Gastroesophageal sphincter (tissue), 4 donors: Measurements from ENCODE around the gene STK32B. TPM values are rescaled to one million over a fixed set of nuclear protein-coding genes. Genes with fewer than 3 reads are reported as not detected.

Experiments
- ATAC-seq: fragments of 150-250 bp; one replicate; pipeline ENCODE4 v1.9.1; 2016; ENCODE audit warnings: mild to moderate bottlenecking, moderate library complexity
- H3K27ac ChIP-seq, 4 donors: fragments of 200-600 bp; sonication (generic) in 3 of 4; 1 replicate in 3 of 4; 2 replicates in 1 of 4; pipeline ENCODE4 v1.5.1; 2016 to 2019
- H3K27me3 ChIP-seq: fragments of 200-600 bp; sonication (generic); one replicate; pipeline ENCODE4 v1.5.1; 2019
- H3K36me3 ChIP-seq, 2 donors: fragments of 200-600 bp; sonication (generic); one replicate each; pipeline ENCODE4 v1.5.1; 2019; ENCODE audit warnings: control low read depth in 1 of 2
- H3K4me1 ChIP-seq, 3 donors: fragments of 200-600 bp; sonication (generic); 1 replicate in 2 of 3; 2 replicates in 1 of 3; pipeline ENCODE4 v1.5.1; 2016 to 2019; ENCODE audit warnings: control low read depth in 2 of 3
- H3K4me3 ChIP-seq, 2 donors: fragments of 200-600 bp; sonication (generic); one replicate each; pipeline ENCODE4 v1.5.1; 2019; ENCODE audit warnings: mild to moderate bottlenecking in 1 of 2, moderate library complexity in 1 of 2
- H3K9me3 ChIP-seq, 3 donors: fragments of 200-600 bp; sonication (generic); one replicate each; pipeline ENCODE4 v1.5.1; 2017 to 2019; ENCODE audit warnings: control low read depth in 2 of 3
- CTCF ChIP-seq, 4 experiments: fragments of 200-600 bp in 2 of 4; fragments of 450-650 bp in 2 of 4; sonication (generic) in 1 of 4; IDR thresholded peaks; one replicate each; pipeline ENCODE4 v1.5.1; 2017 to 2019; ENCODE audit warnings: antibody characterized with exemption in 4 of 4, mild to moderate bottlenecking in 2 of 4, moderate library complexity in 2 of 4
- EP300 ChIP-seq: sonication (generic); formaldehyde crosslinking; IDR thresholded peaks from one replicate; pipeline ENCODE4 v1.6.1; 2017; ENCODE audit warnings: antibody characterized with exemption, mild to moderate bottlenecking
- POLR2A ChIP-seq, 2 donors: fragments of 450-650 bp; IDR thresholded peaks; one replicate each; pipeline ENCODE4 v1.6.1; 2017; ENCODE audit warnings: antibody characterized with exemption in 2 of 2, mild to moderate bottlenecking in 2 of 2, moderate library complexity in 1 of 2
- POLR2AphosphoS5 ChIP-seq: sonication (generic); formaldehyde crosslinking; IDR thresholded peaks from one replicate; pipeline ENCODE4 v1.6.1; 2017; ENCODE audit warnings: antibody characterized with exemption
- WGBS, 2 donors: methylation state at CpG; one replicate each; pipeline ENCODE4 v1.1.5; 2018; ENCODE audit warnings: low coverage in 1 of 2; 5-methylcytosine and 5-hydroxymethylcytosine counted together
- total RNA-seq, 4 donors: library from RNA; depleted of rRNA; stranded (reverse); fragments of >200 nt; gene quantifications; one replicate each; pipeline ENCODE4 v1.1.0, GENCODE V29; 2016

The STK32B gene
- total RNA-seq, 4 donors from 2014 or later, result 1.9 to 5.3 (median 2.4) TPM

GRCh38 chr4:5045097-5045496 lies 6.2 kb upstream of the STK32B start:
- WGBS, 2 donors, result 61 to 67% methylated on average over 2 of the region's 3 CpGs
- TF ChIP-seq POLR2AphosphoS5 (no peak), POLR2A (IDR thresholded peaks at IDR 0.05) (no peak), EP300 (no peak), CTCF (IDR thresholded peaks at IDR 0.05) (no peak)
- Histone ChIP-seq H3K4me3 (no peak overlapping the region), H3K27ac (no peak overlapping the region), H3K36me3 (no peaks in the 10 kb centered on the region), H3K27me3 (peaks cover 7% of the 10 kb centered on the region), H3K4me1 (no peaks in the 10 kb centered on the region), H3K9me3 (no peaks in the 10 kb centered on the region)
- no peak for ATAC-seq

DNA sequence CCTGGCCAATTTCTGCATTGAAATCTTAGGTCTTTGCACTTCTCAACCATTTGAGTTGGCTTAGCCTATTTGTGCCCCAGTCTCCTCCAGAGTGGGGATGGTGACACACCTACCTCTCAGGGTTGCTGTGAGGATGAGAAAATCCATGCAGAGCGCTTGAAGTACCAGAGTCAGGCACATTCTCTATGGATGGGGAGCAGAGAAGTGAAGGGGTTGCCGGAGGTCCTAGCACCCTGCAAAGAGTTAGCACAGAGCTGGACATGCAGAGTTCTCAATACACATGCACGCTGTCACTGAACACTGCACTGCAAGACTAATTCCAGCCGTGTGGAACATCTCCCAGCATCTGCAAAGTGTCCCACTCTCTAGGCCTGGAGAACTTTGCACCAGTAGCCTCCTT lies 2.6 kb upstream of the STK32B start:
- Histone ChIP-seq H3K27ac (no peak overlapping the region), H3K4me3 (no peak overlapping the region), H3K36me3 (no peaks in the 10 kb centered on the region), H3K4me1 (peaks cover 0 to 29% (median 0%) of the 10 kb centered on the region in 3 donors), H3K9me3 (no peaks in the 10 kb centered on the region), H3K27me3 (peaks cover 3% of the 10 kb centered on the region)
- no peak for ATAC-seq
- WGBS, 2 donors, result 80% methylated on average over 1 of the region's 4 CpGs; no CpG with 5 or more reads in 1 of the 2 donors
- TF ChIP-seq EP300, result no peak
- TF ChIP-seq POLR2A (IDR thresholded peaks at IDR 0.05), result no peak
- no peak for TF ChIP-seq POLR2AphosphoS5
- TF ChIP-seq CTCF (IDR thresholded peaks at IDR 0.05), result no peak

GRCh38 chr4:5050520-5051277 lies 581 bp upstream of the STK32B start:
- Histone ChIP-seq H3K4me3 (peak overlapping the region; percentile 46 to 69), H3K9me3 (no peaks in the 10 kb centered on the region), H3K36me3 (no peaks in the 10 kb centered on the region), H3K27me3 (no peaks in the 10 kb centered on the region), H3K27ac (peak overlapping the region in 3 of 4 donors; percentile 54 to 73 (median 55)), H3K4me1 (peaks cover 0 to 29% (median 0%) of the 10 kb centered on the region in 3 donors)
- 0 to 2% methylated on average over 6 to 8 of the region's 36 CpGs for WGBS, 2 donors
- TF ChIP-seq CTCF (IDR thresholded peaks at IDR 0.05) (peak; percentile 38 to 85 (median 62)), POLR2A (IDR thresholded peaks at IDR 0.05) (no peak), EP300 (no peak)
- ATAC-seq, result peak; percentile 78

GRCh38 chr4:5052204-5052702 lies 973 bp downstream of the STK32B start:
- TF ChIP-seq POLR2AphosphoS5 (no peak), EP300 (no peak), POLR2A (IDR thresholded peaks at IDR 0.05) (no peak), CTCF (IDR thresholded peaks at IDR 0.05) (no peak)
- H3K4me1 ChIP-seq, result peaks cover 0 to 29% (median 0%) of the 10 kb centered on the region in 3 donors
- H3K9me3 ChIP-seq, result no peaks in the 10 kb centered on the region
- H3K36me3 ChIP-seq, result no peaks in the 10 kb centered on the region
- WGBS, 2 donors, result 23 to 32% methylated on average over 5 to 8 of the region's 18 CpGs
- H3K4me3 ChIP-seq, result peak overlapping the region; percentile 46 to 69
- H3K27me3 ChIP-seq, result no peaks in the 10 kb centered on the region
- peak overlapping the region in 3 of 4 donors; percentile 24 to 73 (median 54) for H3K27ac ChIP-seq
- ATAC-seq, result peak; percentile 6
